K562 treated with DMSO at 1 percent for 24 hours (cell line): ENCODE results near the gene APC. TPM values are rescaled to one million over a fixed set of nuclear protein-coding genes. Genes with fewer than 3 reads are reported as not detected.

Experiments
- total RNA-seq: library from RNA; unstranded; fragments of 300-600 nt; gene quantifications from 2 replicates; pipeline ENCODE4 v1.2.3, GENCODE V29; 2022; ENCODE audit warnings: low read depth; ENCODE audit not compliant: insufficient read depth

APC gene
- total RNA-seq = 9.5 and 17.4 TPM in 2 replicates

GRCh38 chr5:112737463-112738190 is at the start of gene APC:
TSS of gene APC (plus strand) at chr5:112737885. CDS start at chr5:112754891, 17,006 bp downstream.

DNA sequence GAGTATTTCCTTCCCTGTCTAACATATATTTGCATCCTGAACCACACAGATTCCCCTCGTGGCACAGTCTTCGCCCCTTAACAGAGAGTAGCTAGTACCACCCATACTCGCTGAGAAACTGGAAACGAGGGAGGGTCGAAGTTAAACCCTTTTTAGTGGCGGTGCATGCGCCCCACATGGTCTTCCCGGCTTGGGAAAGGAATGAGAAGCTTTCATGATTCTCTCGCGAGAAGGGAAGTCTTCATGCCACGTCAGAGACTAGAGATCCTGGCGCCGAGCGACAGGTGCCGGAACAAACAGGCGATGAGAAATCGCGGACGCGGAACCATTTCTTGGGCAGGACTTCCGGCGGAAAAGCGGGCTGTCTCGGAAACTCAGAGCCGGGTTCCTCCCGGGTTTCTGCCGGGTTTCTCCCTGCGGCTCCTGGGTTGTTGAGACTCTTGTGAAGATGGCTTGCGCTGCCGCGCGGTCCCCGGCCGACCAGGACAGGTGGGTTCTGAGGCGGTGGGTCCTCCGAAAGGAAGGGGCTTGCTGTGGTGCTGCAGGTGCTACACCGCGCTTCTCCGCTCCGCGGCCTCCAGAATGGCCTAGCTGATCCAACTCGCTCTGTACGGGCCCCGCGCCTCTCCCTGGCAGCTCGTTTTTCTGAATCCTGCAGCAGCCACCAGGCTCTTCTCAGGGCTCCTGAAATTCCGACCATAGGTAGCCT is 123.4 kb downstream of the APC start, which contains the start of gene SRP19:
Gene SRP19 (plus strand): TSS at position 359 of the 709 bp plus-strand sequence. CDS start 90 bp downstream, at position 449.

Other genes starting within 250 kb of the APC start
- gene SRP19, start 123.4 kb downstream of the APC start, total RNA-seq = 83.2 and 85.1 TPM in 2 replicates
- 26.3 and 27.7 TPM in 2 replicates for gene REEP5, start 184.3 kb downstream of the APC start, total RNA-seq
- 17.1 and 29.0 TPM in 2 replicates for gene DCP2, start 238.9 kb downstream of the APC start, total RNA-seq